HG02943 (cell line): Measurements from ENCODE around the gene CDKAL1.
"Not testable (repeated sequence)": the region's sequence is repeated elsewhere in the genome, so short reads cannot be mapped to it uniquely, and the experiment has no call there.

Source experiments
- ATAC-seq: cut with Tn5 transposase; IDR thresholded peaks from one replicate; pipeline ENCODE4 v1.9.1; 2021; ENCODE audit warnings: mild to moderate bottlenecking, low read depth, moderate library complexity; ENCODE audit not compliant: unreplicated experiment

Gene CDKAL1

GRCh38 chr6:21173678-21174077, 639.4 kb downstream of the CDKAL1 start:
- ATAC-seq = no peak

GRCh38 chr6:21176197-21176596, 641.9 kb downstream of the CDKAL1 start:
- ATAC-seq = no peak

GRCh38 chr6:21180155-21180554, 645.9 kb downstream of the CDKAL1 start:
- ATAC-seq = no peak

GRCh38 chr6:21180800-21181337, 646.6 kb downstream of the CDKAL1 start:
- ATAC-seq = no peak

- ATAC-seq = no peak
These were observed 647.6 kb downstream of the CDKAL1 start for GRCh38 chr6:21181866-21182265.

GRCh38 chr6:21182589-21182988, 648.3 kb downstream of the CDKAL1 start:
- no peak for ATAC-seq

- no peak for ATAC-seq
These were observed 651.7 kb downstream of the CDKAL1 start for GRCh38 chr6:21185861-21186478.

GRCh38 chr6:21186479-21187055, 652.3 kb downstream of the CDKAL1 start:
- ATAC-seq = no peak

- ATAC-seq = no peak
These were observed 653.2 kb downstream of the CDKAL1 start for GRCh38 chr6:21187485-21187884.

- ATAC-seq = peak; percentile 78
These were observed 654.4 kb downstream of the CDKAL1 start for GRCh38 chr6:21188505-21189223.

GRCh38 chr6:21189759-21190158, 655.5 kb downstream of the CDKAL1 start:
- no peak for ATAC-seq

GRCh38 chr6:21190701-21191100, 656.4 kb downstream of the CDKAL1 start:
- ATAC-seq = no peak

- ATAC-seq = no peak
These were observed 659.7 kb downstream of the CDKAL1 start for GRCh38 chr6:21193790-21194475.

- not testable (repeated sequence) for ATAC-seq
These were observed 661.0 kb downstream of the CDKAL1 start for GRCh38 chr6:21195301-21195700.

GRCh38 chr6:21198032-21198640, 663.9 kb downstream of the CDKAL1 start:
- no peak for ATAC-seq

GRCh38 chr6:21199262-21199661, 665.0 kb downstream of the CDKAL1 start:
- ATAC-seq = no peak

GRCh38 chr6:21200134-21200870, 666.0 kb downstream of the CDKAL1 start:
- no peak for ATAC-seq

GRCh38 chr6:21201187-21201586, 666.9 kb downstream of the CDKAL1 start:
- no peak for ATAC-seq

GRCh38 chr6:21201637-21202350, 667.5 kb downstream of the CDKAL1 start:
- ATAC-seq = no peak
